NOMO-1 (cell line): Measurements from ENCODE around the gene DMRTA1.
"Not testable (repeated sequence)": the region's sequence is repeated elsewhere in the genome, so short reads cannot be mapped to it uniquely, and the experiment has no call there.

Experiments used
- DNase-seq, 2 experiments: peaks; one replicate each; lab custom pipeline; 2025; ENCODE audit not compliant: unreplicated experiment in 2 of 2; lab: John Stamatoyannopoulos, UW

DMRTA1 gene

DNA sequence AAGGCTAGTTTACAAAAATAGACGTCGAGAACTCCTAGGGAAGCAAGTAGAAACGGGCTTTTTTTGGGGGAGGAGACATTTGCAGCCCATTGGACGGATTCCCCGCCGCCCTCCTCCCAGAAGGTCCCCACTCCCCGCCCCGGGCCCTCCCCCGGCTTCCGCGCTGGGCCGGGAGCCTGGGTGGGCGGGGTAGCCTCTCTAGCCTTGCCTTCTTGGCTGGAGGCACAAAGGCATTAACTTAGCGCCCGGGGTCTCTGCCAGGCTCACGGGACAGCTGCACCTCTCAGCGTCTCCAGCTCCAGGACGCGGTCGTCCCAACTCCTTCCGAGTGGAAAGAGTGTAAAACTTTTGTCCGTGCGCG, at the start of gene DMRTA1:
TSS of gene DMRTA1 (plus strand) at position 236 of the 361 bp plus-strand sequence. CDS start 242 bp downstream, outside the sequence.
- no peak for DNase-seq

DNA sequence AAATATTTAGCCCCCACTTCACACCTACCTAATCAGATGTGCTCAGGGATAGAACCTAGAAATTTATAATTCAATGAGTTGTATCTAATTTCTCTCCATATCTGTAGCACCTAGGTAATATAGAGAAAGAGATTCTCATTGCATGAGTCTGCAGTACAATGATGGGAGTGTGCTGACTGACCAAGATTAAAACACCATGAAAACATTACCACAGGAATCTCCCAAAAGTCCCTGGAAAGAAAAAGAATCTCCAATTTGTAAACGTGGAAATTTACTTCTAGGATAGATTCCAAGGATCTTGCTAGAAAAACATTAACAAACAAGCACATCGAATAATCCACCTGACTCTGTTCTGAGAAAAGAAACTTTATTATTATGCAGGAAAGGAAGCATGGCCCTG, 45.0 kb upstream of the DMRTA1 start:
- DNase-seq: no peak

DNA sequence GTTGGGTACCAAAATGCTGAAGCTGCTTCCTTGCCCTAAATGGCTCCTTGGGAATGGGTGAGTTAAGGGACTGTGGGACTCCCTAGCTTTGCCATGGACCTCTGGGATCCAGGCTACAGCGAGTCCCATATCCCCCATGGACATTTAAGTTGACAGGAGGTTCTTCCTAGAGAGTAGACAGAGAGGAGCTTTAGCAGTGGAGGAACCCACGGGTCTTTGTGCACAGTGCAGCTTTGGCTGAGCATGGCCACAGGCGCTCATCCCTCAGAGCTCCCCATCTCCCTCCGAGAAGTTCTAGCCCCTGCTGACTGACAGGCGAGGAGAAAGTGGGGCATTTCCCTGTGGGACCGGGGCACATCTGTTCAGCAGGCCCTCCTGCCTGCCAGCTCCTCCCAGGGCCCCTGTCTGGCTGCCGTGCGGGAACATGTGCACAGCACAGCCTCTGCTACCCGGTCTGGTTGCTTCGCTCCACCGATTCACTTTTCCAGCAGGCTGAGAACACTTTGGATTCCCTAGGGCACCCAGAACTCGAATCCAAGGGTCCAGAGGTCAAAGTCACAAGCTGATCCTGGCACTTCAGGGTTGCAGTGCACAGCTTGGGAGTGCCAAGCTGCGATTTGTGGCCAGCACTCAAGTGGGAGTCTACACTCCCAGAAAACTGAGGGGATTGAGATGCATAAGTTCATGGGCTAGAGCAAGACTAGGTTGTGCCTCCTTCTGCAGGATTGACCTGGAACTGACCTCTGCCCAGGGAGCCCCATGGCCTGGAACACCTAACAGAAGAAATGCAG, 40.6 kb upstream of the DMRTA1 start:
- no peak for DNase-seq

DNA sequence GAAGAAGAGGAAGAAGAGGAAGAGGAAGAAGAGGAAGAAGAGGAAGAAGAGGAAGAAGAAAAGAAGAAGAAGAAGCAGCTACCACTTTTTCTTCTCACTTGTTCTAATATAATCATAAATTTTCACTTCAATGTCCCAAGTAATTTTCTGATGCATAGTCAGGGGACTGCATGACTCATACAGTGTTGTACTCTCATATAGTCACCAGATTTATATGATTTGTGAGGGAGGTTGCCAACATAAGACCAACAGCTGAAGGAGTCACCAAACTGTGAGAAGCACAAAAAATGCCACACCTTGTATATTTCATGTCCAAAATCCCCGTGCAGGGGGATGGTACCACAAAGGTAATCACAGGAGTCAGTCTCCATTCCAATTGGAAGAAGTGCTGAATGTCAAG, 32.7 kb upstream of the DMRTA1 start:
- DNase-seq: no peak

GRCh38 chr9:22415941-22416691, 30.5 kb upstream of the DMRTA1 start:
- no peak for DNase-seq

DNA sequence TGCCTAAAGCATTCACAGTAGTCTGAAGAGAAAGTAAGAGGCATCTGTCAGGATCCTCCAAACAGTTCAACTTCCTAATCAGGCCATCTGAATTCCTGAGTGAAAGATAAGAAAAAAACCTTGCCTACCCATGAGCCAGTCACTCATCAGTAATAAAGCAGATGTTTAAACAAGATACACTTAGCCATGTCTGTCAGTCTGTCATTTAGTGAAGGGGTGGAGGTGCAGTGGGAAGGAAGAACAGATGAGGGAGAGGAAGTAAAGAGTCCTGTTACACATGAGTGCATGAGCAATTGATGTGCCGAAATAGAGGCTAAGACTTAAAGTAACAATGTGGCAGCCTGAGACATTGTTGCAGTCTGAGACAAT, 29.9 kb upstream of the DMRTA1 start:
- no peak for DNase-seq

GRCh38 chr9:22423566-22423965, 23.1 kb upstream of the DMRTA1 start:
- DNase-seq: no peak

DNA sequence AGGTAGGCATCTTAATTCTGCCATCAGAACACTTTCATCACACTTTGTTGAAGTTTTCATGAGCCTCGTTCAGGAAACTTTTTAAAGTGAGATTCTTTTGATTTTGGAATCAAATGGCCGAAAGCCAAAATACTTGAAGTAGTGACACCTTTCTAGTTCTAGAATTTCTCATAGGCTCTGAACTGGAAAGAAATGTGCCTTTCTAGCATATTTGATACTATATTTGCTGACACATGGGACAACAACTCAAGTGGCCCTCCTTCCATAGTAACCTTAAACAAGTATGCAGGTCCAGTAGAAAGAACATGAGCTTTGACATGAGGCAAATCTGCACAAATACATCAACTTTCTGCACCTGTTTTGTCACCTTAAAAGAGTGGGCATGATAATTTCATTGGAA, 22.0 kb upstream of the DMRTA1 start:
- DNase-seq: no peak

GRCh38 chr9:22425551-22425950, 21.1 kb upstream of the DMRTA1 start:
- DNase-seq: no peak

DNA sequence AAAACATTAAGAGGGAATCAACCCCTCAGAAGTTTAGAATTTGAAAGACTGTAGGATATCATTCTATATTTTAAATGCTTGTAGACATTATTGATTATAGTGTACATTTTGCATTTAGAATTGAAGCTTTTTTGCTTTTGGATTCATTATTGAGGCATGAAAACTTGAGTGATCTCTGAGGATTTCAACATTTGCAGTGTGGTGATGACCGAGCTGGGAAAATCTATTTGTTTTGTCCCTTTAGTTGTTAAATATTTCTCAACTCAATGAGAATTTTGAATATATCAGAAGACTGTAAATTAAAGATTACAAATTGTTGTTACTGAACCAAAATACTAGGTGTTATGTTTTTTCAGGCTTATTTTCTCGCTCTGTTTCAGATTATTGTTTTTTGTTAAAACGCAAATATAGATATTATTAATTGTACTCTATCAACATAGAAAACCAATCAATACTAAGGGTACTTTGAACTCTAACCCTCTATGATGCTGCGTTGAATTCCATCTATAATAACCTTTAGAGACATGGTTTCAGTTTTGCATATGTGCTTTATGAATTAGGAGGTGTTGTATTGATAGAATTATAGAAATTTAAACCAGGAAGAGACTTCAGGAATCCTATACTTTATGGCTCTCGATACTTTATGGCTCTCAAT, 19.3 kb upstream of the DMRTA1 start:
- no peak for DNase-seq

GRCh38 chr9:22433691-22434090, 12.9 kb upstream of the DMRTA1 start:
- no peak for DNase-seq

DNA sequence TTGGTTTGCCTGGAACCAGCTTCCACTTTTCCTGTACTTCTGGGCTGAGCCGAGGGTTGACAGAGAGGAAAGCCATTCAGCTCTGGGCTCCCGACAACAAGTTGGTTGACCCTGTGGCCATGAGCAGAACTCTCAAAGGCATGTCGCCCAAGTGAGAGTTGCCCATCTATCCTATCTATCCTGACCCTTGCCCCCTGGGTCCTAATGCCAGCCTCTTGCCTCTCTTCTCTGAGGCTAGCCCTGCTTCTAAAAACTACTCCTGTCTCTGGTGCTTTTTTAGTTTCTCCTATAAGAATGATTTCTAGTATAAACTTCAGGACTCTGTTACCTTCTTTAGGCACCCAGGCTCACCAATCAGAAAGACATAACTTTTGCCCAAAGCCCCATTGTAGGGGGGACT, 11.4 kb upstream of the DMRTA1 start:
- DNase-seq: not testable (repeated sequence)

DNA sequence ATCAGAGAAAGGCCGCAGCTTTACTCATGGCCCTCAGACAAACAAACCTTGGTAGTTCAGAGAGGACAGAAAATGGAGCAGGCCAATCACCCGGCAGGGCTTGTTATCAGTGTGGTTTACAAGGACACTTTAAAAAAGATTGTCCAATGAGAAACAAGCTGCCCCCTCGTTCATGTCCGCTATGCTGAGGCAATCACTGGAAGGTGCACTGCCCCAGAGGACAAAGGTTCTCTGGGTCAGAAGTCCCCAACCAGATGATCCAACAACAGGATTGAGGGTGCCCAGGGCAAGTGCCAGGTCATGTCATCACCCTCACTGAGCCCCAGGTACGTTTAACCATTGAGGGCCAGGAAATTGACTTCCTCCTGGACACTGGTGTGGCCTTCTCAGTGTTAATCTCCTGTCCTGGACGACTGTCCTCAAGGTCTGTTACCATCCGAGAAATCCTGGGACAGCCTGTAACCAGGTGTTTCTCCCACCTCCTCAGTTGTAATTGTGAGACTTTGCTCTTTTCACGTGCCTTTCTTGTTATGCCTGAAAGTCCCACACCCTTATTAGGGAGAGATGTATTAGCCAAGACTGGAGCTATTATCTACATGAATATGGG, 9.1 kb upstream of the DMRTA1 start:
- not testable (repeated sequence) for DNase-seq

DNA sequence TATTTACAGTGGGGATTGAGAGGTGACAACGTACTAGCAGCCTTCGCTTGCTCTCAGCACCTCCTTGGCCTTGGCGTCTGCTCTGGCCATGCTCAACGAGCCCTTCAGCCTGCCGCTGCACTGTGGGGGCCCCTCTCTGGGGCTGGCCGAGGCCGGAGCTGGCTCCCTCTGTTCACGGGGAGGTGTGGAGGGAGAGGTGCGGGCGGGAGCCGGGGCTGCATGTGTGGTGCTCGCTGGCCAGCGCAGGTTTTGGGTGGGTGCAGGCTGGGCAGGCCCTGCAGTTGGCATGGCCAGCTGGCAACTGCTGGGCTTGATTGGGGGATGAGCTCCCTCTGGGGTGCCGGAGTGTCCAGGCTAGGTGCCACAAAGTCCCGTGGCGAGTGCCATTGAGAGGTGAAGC, 5.8 kb upstream of the DMRTA1 start:
- DNase-seq: no peak

DNA sequence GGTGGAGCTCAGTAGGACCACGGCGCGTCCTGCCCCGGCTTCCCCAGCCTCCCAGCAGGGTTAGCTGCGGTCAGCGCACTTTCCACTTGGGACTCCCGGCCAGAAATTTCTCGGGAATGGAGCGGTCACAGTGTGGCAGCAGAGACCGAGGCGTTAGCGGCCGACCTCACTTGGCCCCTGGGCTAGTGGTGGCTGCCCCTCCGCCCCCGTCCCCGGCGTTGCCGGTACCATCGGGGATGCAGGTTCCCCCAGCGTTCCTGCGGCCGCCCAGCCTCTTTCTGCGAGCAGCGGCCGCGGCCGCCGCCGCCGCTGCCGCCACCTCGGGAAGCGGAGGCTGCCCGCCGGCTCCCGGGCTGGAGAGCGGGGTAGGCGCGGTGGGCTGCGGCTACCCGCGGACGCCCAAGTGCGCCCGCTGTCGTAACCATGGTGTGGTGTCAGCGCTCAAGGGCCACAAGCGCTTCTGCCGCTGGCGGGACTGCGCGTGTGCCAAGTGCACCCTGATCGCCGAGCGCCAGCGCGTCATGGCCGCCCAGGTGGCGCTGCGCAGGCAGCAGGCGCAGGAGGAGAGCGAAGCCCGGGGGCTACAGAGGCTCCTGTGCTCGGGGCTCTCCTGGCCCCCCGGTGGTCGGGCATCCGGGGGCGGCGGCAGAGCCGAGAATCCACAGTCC, 460 bp downstream of the DMRTA1 start:
- no peak for DNase-seq

GRCh38 chr9:22447618-22448305, 1.1 kb downstream of the DMRTA1 start:
- DNase-seq: no peak

GRCh38 chr9:22449719-22450118, 3.1 kb downstream of the DMRTA1 start:
- no peak for DNase-seq

GRCh38 chr9:22452415-22453010, 5.9 kb downstream of the DMRTA1 start:
- DNase-seq: no peak

DNA sequence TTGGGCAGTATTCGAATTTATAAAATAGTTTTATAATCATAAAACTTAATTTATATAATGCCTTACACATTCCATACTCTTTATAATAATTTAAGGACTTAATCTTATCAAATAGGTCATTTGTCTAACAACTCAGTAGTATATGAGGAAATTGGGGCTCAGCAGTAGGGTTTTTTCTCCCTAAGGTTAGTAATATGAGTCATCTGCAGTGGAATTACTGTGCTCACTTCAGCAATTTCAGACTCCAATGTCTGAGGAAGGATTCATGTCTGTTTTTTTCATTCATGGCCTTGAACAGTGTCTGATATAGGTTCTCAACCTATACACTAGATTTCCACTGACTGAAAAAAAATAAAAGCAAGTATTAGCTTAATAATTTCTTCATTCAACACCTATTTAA, 7.4 kb downstream of the DMRTA1 start:
- no peak for DNase-seq

DNA sequence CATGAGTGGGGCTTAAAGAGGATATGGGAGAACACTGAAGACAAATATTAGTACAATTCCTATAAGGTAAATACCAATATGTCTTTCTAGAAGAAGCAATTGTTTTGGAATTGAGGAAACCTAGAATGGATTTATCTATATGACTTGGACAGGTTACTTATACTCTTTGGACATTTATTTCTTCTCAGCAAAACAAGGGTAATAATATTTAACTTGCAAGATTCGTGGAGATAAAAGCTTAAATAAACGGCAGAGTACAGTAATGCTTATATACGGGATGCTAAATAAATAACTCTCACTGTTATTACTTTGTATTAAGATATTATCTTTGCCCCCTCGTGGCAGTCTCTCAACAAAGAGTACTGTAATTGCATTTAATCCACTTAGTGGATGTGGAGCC, 8.6 kb downstream of the DMRTA1 start:
- no peak for DNase-seq
